HG03571 (cell line): ENCODE measurements around the gene SOAT2.
"Not testable (repeated sequence)": the region's sequence is repeated elsewhere in the genome, so short reads cannot be mapped to it uniquely, and the experiment has no call there.

Experiments
- ATAC-seq: cut with Tn5 transposase; IDR thresholded peaks from one replicate; pipeline ENCODE4 v1.9.1; 2021; ENCODE audit not compliant: unreplicated experiment

Gene SOAT2

GRCh38 chr12:53101931-53102781 lies 1.1 kb upstream of the SOAT2 start:
- no peak for ATAC-seq

- ATAC-seq: no peak
Observed at GRCh38 chr12:53103860-53104305, 597 bp downstream of the SOAT2 start.

DNA sequence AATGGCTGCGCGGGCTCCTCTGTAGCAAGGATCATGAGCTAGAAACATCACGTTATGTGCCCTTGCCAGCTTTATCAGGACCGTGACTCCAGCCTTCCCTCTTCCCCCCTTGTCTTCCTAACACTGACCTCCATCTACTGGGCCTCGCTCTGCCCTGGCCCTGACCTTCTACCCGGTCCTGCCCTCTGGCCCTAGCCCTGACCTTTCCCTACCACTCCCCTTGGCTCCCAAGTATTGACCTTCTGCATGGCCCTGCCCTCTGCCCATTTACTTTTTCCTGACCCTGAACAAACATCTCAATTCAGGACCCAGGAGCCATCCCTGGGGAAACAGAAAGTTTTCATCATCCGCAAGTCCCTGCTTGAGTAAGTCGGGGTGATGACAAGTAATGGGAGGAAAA lies 2.0 kb downstream of the SOAT2 start:
- ATAC-seq: no peak

GRCh38 chr12:53105712-53106439 lies 2.6 kb downstream of the SOAT2 start:
- ATAC-seq: no peak

DNA sequence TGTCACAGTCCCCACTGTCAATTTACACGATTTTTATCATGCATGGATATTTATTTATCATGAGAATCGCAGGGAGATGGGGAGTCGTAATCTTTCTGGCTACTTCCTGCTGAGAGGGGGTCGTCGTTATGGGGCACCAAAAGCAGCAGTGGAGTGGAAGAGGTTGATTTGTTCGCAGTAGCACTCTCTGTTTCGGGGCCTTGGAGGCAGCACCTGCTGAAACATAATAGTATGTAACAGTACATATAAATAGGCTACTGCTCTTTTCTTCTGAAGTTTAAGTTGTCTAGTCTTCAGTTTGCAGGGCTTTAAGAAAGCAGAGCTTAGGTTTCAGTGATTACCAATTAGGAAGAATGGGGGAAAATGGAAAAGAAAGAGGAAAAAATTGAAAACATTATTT lies 3.8 kb downstream of the SOAT2 start:
- ATAC-seq: no peak

GRCh38 chr12:53112431-53112830 lies 9.1 kb downstream of the SOAT2 start:
- not testable (repeated sequence) for ATAC-seq

- ATAC-seq: no peak
Observed at GRCh38 chr12:53113136-53113705, 9.9 kb downstream of the SOAT2 start.

GRCh38 chr12:53113951-53114350 lies 10.7 kb downstream of the SOAT2 start:
- no peak for ATAC-seq

DNA sequence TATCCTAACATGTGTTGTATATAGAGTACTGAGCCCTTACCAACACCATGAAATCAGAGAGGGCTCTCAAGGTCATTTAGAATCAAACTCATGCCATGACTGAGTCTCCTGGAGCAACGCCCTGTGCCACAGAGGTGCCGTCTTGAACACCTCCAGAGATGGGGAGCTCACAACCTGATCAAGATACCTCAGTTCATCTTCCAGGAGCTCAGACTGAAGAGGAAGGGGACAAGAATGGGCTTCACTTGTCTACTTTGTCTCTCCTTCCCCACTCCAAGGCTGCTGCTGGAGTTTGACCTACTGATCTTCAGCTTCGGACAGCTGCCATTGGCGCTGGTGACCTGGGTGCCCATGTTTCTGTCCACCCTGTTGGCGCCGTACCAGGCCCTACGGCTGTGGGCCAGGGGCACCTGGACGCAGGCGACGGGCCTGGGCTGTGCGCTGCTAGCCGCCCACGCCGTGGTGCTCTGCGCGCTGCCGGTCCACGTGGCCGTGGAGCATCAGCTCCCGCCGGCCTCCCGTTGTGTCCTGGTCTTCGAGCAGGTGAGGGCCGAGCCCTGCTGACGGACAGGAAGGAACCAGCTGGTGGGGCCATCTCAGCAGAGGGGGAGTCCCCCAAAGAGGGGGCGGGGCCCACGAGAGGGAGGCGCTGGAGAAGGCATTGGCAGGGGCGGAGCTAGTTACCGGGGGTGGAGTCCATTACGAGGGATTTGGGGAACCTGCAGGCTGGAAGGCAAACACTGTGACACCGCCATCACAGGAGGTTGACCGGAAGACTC lies 12.0 kb downstream of the SOAT2 start:
- no peak for ATAC-seq

DNA sequence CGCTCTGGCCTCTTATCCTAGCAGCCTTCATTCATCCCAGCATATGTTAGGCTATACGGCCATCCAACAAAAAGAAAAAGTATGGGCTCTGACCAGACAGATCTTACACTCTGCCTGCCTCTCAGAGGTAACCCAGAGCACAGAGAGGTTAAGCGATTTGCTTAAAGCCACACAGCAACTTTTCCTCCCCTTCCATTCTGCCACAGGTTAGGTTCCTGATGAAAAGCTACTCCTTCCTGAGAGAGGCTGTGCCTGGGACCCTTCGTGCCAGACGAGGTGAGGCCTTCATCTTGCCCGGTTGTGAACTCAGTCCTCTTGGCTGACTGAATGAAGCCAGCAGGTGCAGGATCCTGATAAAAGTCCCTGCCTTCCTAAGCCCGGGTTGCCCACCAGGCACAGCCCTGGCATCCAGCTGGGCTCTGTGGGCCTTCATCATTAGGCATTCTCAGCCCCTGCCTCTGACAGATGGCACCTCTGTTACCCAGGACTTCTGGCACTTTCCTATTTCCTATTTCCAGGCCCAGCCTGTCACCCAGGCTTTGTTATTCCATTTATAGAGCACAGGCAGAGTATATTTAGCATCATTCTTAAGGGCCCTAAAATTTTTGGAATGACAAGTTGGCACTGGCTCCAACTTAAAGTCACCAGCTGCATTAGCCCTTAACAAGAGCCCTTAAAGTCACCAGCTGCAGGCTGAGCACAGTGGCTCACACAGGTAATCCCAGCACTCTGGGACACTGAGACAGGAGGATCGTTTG lies 12.8 kb downstream of the SOAT2 start:
- no peak for ATAC-seq

DNA sequence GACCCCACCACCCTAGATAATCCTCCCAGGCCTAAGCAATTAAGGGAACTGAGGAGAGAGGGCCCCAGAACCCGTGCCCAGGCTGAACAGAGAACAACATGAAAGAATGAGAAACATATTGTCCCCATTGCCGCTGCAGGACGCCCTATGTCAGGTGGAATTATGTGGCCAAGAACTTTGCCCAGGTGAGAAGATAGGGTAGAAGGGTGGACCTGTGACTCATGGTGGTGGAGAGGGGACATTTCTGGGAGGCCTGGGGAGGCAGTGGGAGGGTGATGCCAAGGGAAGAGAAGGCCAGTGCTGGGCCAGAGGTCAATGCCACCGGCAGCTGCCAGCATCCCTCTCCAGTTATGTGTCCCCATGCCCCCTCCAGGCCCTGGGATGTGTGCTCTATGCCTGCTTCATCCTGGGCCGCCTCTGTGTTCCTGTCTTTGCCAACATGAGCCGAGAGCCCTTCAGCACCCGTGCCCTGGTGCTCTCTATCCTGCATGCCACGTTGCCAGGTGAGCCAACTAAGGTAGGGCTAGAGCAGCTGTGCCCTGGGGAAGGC lies 15.5 kb downstream of the SOAT2 start:
- ATAC-seq: no peak

GRCh38 chr12:53120685-53121525 lies 17.6 kb downstream of the SOAT2 start:
- ATAC-seq: no peak

- ATAC-seq: no peak
Observed at GRCh38 chr12:53122961-53123468, 19.7 kb downstream of the SOAT2 start.

GRCh38 chr12:53123578-53124351 lies 20.5 kb downstream of the SOAT2 start:
- ATAC-seq: no peak

- no peak for ATAC-seq
Observed at GRCh38 chr12:53124352-53124723, 21.1 kb downstream of the SOAT2 start.

DNA sequence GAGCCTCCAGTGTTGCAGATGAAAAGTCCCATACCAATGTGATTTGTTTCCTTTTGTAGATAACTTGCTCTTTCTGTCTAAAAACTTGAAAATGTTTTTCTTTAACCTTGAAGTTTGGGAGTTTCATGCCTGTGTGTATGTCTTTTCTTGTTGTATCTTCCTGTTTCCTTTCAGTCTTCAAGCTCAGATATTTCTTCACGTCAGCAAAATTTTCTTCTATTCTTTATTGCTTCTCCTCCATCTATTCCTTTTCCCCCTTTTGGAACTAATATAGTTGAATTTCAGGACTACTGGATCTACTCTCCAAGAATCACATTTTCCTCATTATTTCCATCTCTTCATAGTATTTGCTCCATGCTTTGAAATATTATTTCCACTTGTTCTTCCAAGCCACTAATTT lies 23.9 kb downstream of the SOAT2 start:
- no peak for ATAC-seq

DNA sequence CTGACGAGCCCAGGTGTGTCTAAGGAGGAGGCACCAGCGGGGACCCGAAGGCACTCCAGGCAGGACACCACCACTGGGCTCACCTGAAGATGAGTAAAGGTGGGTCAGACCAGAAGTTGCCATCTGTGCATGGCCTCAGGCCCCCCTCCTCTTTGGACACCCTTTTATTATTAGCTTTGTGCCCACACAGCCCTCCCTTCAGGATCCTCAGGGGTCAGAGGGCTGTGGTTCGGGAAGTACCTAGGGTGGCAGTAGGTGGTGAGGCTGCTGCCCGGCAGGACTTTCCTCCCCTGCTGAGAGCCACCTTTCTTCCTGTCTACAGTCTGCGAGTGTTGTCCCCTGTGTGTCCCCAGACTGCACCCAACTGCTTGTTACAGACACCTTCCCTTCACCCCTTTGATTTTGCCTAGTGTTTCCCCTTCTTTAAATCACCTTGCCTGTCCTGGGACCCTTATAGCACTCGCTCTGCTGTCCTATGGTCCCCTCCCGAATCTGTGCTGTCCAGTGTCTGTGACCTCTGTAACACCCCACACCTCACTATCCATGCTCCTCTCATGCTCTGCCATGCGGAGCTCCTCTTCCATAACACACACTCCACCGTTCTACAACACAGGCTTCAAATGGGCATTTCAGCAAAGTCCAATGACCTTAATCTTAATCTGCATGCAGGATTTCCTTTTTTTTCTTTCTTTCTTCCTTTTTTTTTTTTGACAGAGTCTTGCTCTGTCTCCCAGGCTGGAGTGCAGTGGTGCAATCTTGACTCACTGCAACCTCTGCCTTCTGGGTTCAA lies 25.7 kb downstream of the SOAT2 start:
- no peak for ATAC-seq

- ATAC-seq: no peak
Observed at GRCh38 chr12:53131844-53132243, 28.6 kb downstream of the SOAT2 start.
